ENCODE results near the gene PTPRM.
A peak's percentile ranks its signal among the peaks of the same experiment; 100 is the strongest.

Gene PTPRM

GRCh38 chr18:7872569-7872968 is 305.5 kb downstream of the PTPRM start (continued):
- TF ChIP-seq, protein P1, sequence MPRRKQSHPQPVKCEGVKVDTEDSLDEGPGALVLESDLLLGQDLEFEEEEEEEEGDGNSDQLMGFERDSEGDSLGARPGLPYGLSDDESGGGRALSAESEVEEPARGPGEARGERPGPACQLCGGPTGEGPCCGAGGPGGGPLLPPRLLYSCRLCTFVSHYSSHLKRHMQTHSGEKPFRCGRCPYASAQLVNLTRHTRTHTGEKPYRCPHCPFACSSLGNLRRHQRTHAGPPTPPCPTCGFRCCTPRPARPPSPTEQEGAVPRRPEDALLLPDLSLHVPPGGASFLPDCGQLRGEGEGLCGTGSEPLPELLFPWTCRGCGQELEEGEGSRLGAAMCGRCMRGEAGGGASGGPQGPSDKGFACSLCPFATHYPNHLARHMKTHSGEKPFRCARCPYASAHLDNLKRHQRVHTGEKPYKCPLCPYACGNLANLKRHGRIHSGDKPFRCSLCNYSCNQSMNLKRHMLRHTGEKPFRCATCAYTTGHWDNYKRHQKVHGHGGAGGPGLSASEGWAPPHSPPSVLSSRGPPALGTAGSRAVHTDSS (tag by site-specific recombination; IDR thresholded peaks at IDR 0.05) = peak; percentile 47; the same call in 1 of the 2 replicates

GRCh38 chr18:7873316-7873715 is 306.2 kb downstream of the PTPRM start:
- Histone ChIP-seq H3K9me3 (ENCODE audit: control insufficient read depth, insufficient read depth, low read depth, low read length) (no peaks in the 10 kb centered on the region), H3K36me3 (ENCODE audit: control insufficient read depth in 2 of 2, insufficient read depth in 1 of 2, low read length in 2 of 2) (no peaks in the 10 kb centered on the region), H3K27ac (ENCODE audit: extremely low read depth, low read depth, low read length) (no peak overlapping the region), H3K4me3 (ENCODE audit: low read depth, low read length) (no peak overlapping the region), H3K4me1 (ENCODE audit: control insufficient read depth, insufficient read depth, low read length) (peaks cover 23% of the 10 kb centered on the region)
- POLR2A ChIA-PET = no interaction called here
- CTCF ChIA-PET = interaction anchor here (0.6 to 1.0 kb wide), 5 partner anchors 15 to 212 kb away, joined by 3 to 7 read pairs (median 4); no protein-coding TSS in a partner anchor
- no peak for TF ChIP-seq ZNF155 (tag by site-specific recombination; IDR thresholded peaks at IDR 0.05)
- peak; percentile 75 for TF ChIP-seq ZNF350 (tag by site-specific recombination; IDR thresholded peaks at IDR 0.05)

- peaks cover 18% of the 10 kb centered on the region for H3K4me1 ChIP-seq (ENCODE audit: control insufficient read depth, insufficient read depth, low read length)
- no peak overlapping the region for H3K4me3 ChIP-seq (ENCODE audit: low read depth, low read length)
- no peak overlapping the region for H3K27ac ChIP-seq (ENCODE audit: extremely low read depth, low read depth, low read length)
- no peaks in the 10 kb centered on the region for H3K9me3 ChIP-seq (ENCODE audit: control insufficient read depth, insufficient read depth, low read depth, low read length)
- TF ChIP-seq ZNF311 (tag by site-specific recombination; IDR thresholded peaks at IDR 0.05; ENCODE audit: borderline replicate concordance) = no peak
- peak; percentile 98 for TF ChIP-seq ZNF677 (tag by site-specific recombination; IDR thresholded peaks at IDR 0.05)
- POLR2A ChIA-PET = no interaction called here
- CTCF ChIA-PET = interaction anchor here (0.6 to 1.6 kb wide), 2 partner anchors 50 to 925 kb away, joined by 3 to 4 read pairs; no protein-coding TSS in a partner anchor
- H3K36me3 ChIP-seq (ENCODE audit: control insufficient read depth in 2 of 2, insufficient read depth in 1 of 2, low read length in 2 of 2) = no peaks in the 10 kb centered on the region
Observed at GRCh38 chr18:7876354-7877104, 309.4 kb downstream of the PTPRM start.

GRCh38 chr18:7877609-7878008 is 310.5 kb downstream of the PTPRM start:
- POLR2A ChIA-PET = no interaction called here
- CTCF ChIA-PET = no interaction called here

More at GRCh38 chr18:7877609-7878008, 310.5 kb downstream of the PTPRM start:
- H3K4me3 ChIP-seq (ENCODE audit: low read depth, low read length) = no peak overlapping the region
- no peak overlapping the region for H3K27ac ChIP-seq (ENCODE audit: extremely low read depth, low read depth, low read length)
- H3K36me3 ChIP-seq (ENCODE audit: control insufficient read depth in 2 of 2, insufficient read depth in 1 of 2, low read length in 2 of 2) = no peaks in the 10 kb centered on the region
- peaks cover 9% of the 10 kb centered on the region; the same call in 1 of the 2 replicates for H3K4me1 ChIP-seq (ENCODE audit: control insufficient read depth, insufficient read depth, low read length)
- TF ChIP-seq ZNF785 (tag by site-specific recombination; IDR thresholded peaks at IDR 0.05) = no peak
- no peak for TF ChIP-seq TSHZ1 (tag by site-specific recombination; IDR thresholded peaks at IDR 0.05; ENCODE audit: borderline replicate concordance)
- TF ChIP-seq ZNF2 (tag by site-specific recombination; IDR thresholded peaks at IDR 0.05) = no peak
- H3K9me3 ChIP-seq (ENCODE audit: control insufficient read depth, insufficient read depth, low read depth, low read length) = no peaks in the 10 kb centered on the region

All from HEK293 (cell line).